PC-9 (cell line): ENCODE measurements around the gene TSPAN32.

ENCODE experiments used
- CTCF ChIP-seq: fragments of 200-600 bp; sonication (generic); conservative IDR thresholded peaks from 2 replicates; pipeline ENCODE4 v1.6.1; 2017; ENCODE audit warnings: mixed run types, antibody characterized with exemption, mild to moderate bottlenecking, moderate library complexity
- EZH2 ChIP-seq: fragments of 200-600 bp; sonication (generic); IDR thresholded peaks from 2 replicates; pipeline ENCODE4 v1.8.0; 2017; ENCODE audit warnings: antibody characterized with exemption, low read depth

- no peak for TF ChIP-seq CTCF
- TF ChIP-seq EZH2 = no peak
Measured at GRCh38 chr11:2345050-2345449, 43.2 kb downstream of the TSPAN32 start.
